Activated naive CD4-positive, alpha-beta T cell treated with anti-CD3 and anti-CD28 coated beads, Interleukin-2, amount 50 U/mL, for 72 hours (primary cell): Measurements from ENCODE around the gene MAP1LC3B. TPM values are rescaled to one million over a fixed set of nuclear protein-coding genes. Genes with fewer than 3 reads are reported as not detected.

Source experiments
- ATAC-seq, 2 donors: fragments of 150-1000 bp; cut with Tn5 transposase; 2 replicates each; pipeline ENCODE4 v1.10.0; 2021; ENCODE audit warnings: mild to moderate bottlenecking in 2 of 2, moderate library complexity in 2 of 2
- DNase-seq, 2 donors: peaks; one replicate each; pipeline ENCODE4 v3.0.0; 2021 to 2022; ENCODE audit warnings: low spot score in 2 of 2
- H3K27ac Mint-ChIP-seq, 2 donors: one replicate each; pipeline ENCODE4 v1.8.0; 2022; ENCODE audit warnings: mild to moderate bottlenecking in 2 of 2, mixed read lengths in 2 of 2
- H3K36me3 Mint-ChIP-seq, 2 donors: one replicate each; pipeline ENCODE4 v1.8.0; 2022; ENCODE audit warnings: mixed read lengths in 2 of 2
- H3K9me3 Mint-ChIP-seq, 2 donors: one replicate each; pipeline ENCODE4 v1.8.0; 2022; ENCODE audit warnings: mixed read lengths in 2 of 2
- total RNA-seq, 2 donors: library from RNA; stranded (reverse); gene quantifications; one replicate each; pipeline ENCODE4 v1.2.3, GENCODE V29; 2022

MAP1LC3B gene
- total RNA-seq, 2 donors from 2014 or later = 64.7 to 83.4 TPM

GRCh38 chr16:87426423-87427215 is 34.5 kb downstream of the MAP1LC3B start:
- Mint-ChIP-seq H3K36me3 (no peaks in the 10 kb centered on the region), H3K27ac (peak overlapping the region in 1 of 2 donors; percentile 41), H3K9me3 (no peaks in the 10 kb centered on the region)
- no peak for DNase-seq
- ATAC-seq = no peak

- Mint-ChIP-seq H3K36me3 (no peaks in the 10 kb centered on the region), H3K27ac (no peak overlapping the region), H3K9me3 (no peaks in the 10 kb centered on the region)
- no peak for ATAC-seq
- DNase-seq = no peak
These were observed 39.8 kb downstream of the MAP1LC3B start for GRCh38 chr16:87431926-87432325.

GRCh38 chr16:87432330-87432915 is 40.3 kb downstream of the MAP1LC3B start:
- no peak overlapping the region for H3K27ac Mint-ChIP-seq
- ATAC-seq (no peak), DNase-seq (no peak)
- no peaks in the 10 kb centered on the region for H3K36me3 Mint-ChIP-seq
- H3K9me3 Mint-ChIP-seq = no peaks in the 10 kb centered on the region

GRCh38 chr16:87434146-87434667 is 42.1 kb downstream of the MAP1LC3B start:
- Mint-ChIP-seq H3K36me3 (no peaks in the 10 kb centered on the region), H3K9me3 (no peaks in the 10 kb centered on the region), H3K27ac (no peak overlapping the region)
- no peak for ATAC-seq
- no peak for DNase-seq

- Mint-ChIP-seq H3K9me3 (no peaks in the 10 kb centered on the region), H3K36me3 (no peaks in the 10 kb centered on the region), H3K27ac (peak overlapping the region in 1 of 2 donors; percentile 78)
- ATAC-seq (peak; percentile 16 to 51), DNase-seq (no peak)
These were observed 43.5 kb downstream of the MAP1LC3B start for GRCh38 chr16:87435372-87436224.

- Mint-ChIP-seq H3K27ac (peak overlapping the region; percentile 7 to 78), H3K36me3 (peaks cover 0 to 4% of the 10 kb centered on the region in 2 donors), H3K9me3 (no peaks in the 10 kb centered on the region)
- DNase-seq = peak in 1 of 2 donors; percentile 57
- peak; percentile 93 to 94 for ATAC-seq
These were observed 44.4 kb downstream of the MAP1LC3B start for GRCh38 chr16:87436225-87437172.

- Mint-ChIP-seq H3K36me3 (peaks cover 0 to 10% of the 10 kb centered on the region in 2 donors), H3K27ac (no peak overlapping the region), H3K9me3 (no peaks in the 10 kb centered on the region)
- ATAC-seq (no peak), DNase-seq (no peak)
These were observed 45.2 kb downstream of the MAP1LC3B start for GRCh38 chr16:87437327-87437726.

GRCh38 chr16:87437911-87438610 is 45.9 kb downstream of the MAP1LC3B start:
- ATAC-seq = no peak
- Mint-ChIP-seq H3K36me3 (peaks cover 0 to 17% of the 10 kb centered on the region in 2 donors), H3K9me3 (no peaks in the 10 kb centered on the region), H3K27ac (no peak overlapping the region)
- DNase-seq = no peak

- H3K27ac Mint-ChIP-seq = no peak overlapping the region
- H3K36me3 Mint-ChIP-seq = peaks cover 0 to 17% of the 10 kb centered on the region in 2 donors
- ATAC-seq = no peak
These were observed 46.5 kb downstream of the MAP1LC3B start for GRCh38 chr16:87438611-87438985.

GRCh38 chr16:87439926-87440325 is 47.8 kb downstream of the MAP1LC3B start:
- ATAC-seq (no peak), DNase-seq (no peak)
- H3K9me3 Mint-ChIP-seq = peaks cover 0 to 3% of the 10 kb centered on the region in 2 donors
- H3K36me3 Mint-ChIP-seq = peaks cover 6 to 29% of the 10 kb centered on the region in 2 donors
- no peak overlapping the region for H3K27ac Mint-ChIP-seq

More at GRCh38 chr16:87438611-87438985, 46.5 kb downstream of the MAP1LC3B start:
- H3K9me3 Mint-ChIP-seq = no peaks in the 10 kb centered on the region
- DNase-seq = no peak

GRCh38 chr16:87441886-87442580 is 49.9 kb downstream of the MAP1LC3B start:
- peak in 1 of 2 donors; percentile 77 for ATAC-seq
- Mint-ChIP-seq H3K27ac (peak overlapping the region in 1 of 2 donors; percentile 45), H3K36me3 (peaks cover 11 to 40% of the 10 kb centered on the region in 2 donors), H3K9me3 (peaks cover 0 to 3% of the 10 kb centered on the region in 2 donors)
- DNase-seq = no peak

- peaks cover 0 to 3% of the 10 kb centered on the region in 2 donors for H3K9me3 Mint-ChIP-seq
- ATAC-seq = peak in 1 of 2 donors; percentile 58
- peaks cover 11 to 41% of the 10 kb centered on the region in 2 donors for H3K36me3 Mint-ChIP-seq
- DNase-seq = no peak
- H3K27ac Mint-ChIP-seq = peak overlapping the region in 1 of 2 donors; percentile 26
These were observed 50.4 kb downstream of the MAP1LC3B start for GRCh38 chr16:87442581-87442966.

- peak overlapping the region in 1 of 2 donors; percentile 26 for H3K27ac Mint-ChIP-seq
- H3K9me3 Mint-ChIP-seq = peaks cover 0 to 3% of the 10 kb centered on the region in 2 donors
- no peak for ATAC-seq
- no peak for DNase-seq
- H3K36me3 Mint-ChIP-seq = peaks cover 14 to 45% of the 10 kb centered on the region in 2 donors
These were observed 50.9 kb downstream of the MAP1LC3B start for GRCh38 chr16:87443016-87443415.

- ATAC-seq (no peak), DNase-seq (no peak)
- Mint-ChIP-seq H3K36me3 (peaks cover 22 to 54% of the 10 kb centered on the region in 2 donors), H3K27ac (no peak overlapping the region), H3K9me3 (peaks cover 0 to 3% of the 10 kb centered on the region in 2 donors)
These were observed 51.8 kb downstream of the MAP1LC3B start for GRCh38 chr16:87443964-87444363.

GRCh38 chr16:87445486-87445885 is 53.4 kb downstream of the MAP1LC3B start:
- no peak overlapping the region for H3K27ac Mint-ChIP-seq
- DNase-seq (no peak), ATAC-seq (no peak)
- peaks cover 22 to 60% of the 10 kb centered on the region in 2 donors for H3K36me3 Mint-ChIP-seq
- peaks cover 0 to 3% of the 10 kb centered on the region in 2 donors for H3K9me3 Mint-ChIP-seq
